GM20431 (cell line): ENCODE data around the gene MTFMT.
"Not testable (repeated sequence)": the region's sequence is repeated elsewhere in the genome, so short reads cannot be mapped to it uniquely, and the experiment has no call there.

Experiments used
- in situ Hi-C: fragments of 300-500 bp; cut with MseI, MboI; formaldehyde crosslinking; loops from one replicate; pipeline ENCODE4 v1.15.0; 2020; ENCODE audit warnings: low sequenced_read_pairs; ENCODE audit not compliant: unreplicated experiment

MTFMT gene

GRCh38 chr15:65028921-65029735 lies at the start of gene MTFMT:
Gene MTFMT, minus strand, starts transcription at chr15:65029639. Its CDS starts 26 bp downstream, at chr15:65029613.
- in situ Hi-C loops: loop anchor here (25.0 kb wide), 1 partner anchor 258 kb away; the partner anchor contains the start of genes PARP16 and RNU5A-1

GRCh38 chr15:65077981-65078352 lies 48.5 kb upstream of the MTFMT start:
- in situ Hi-C loops: no loop called here

GRCh38 chr15:65077291-65077980 lies 48.0 kb upstream of the MTFMT start:
- in situ Hi-C loops: no loop called here

GRCh38 chr15:65076486-65077290 lies 47.2 kb upstream of the MTFMT start, which contains the start of gene KBTBD13:
Gene KBTBD13, plus strand, starts transcription at chr15:65076746. Its CDS starts 70 bp downstream, at chr15:65076816.
- in situ Hi-C loops: no loop called here

GRCh38 chr15:65075607-65076395 lies 46.4 kb upstream of the MTFMT start:
- in situ Hi-C loops: not testable (repeated sequence)

GRCh38 chr15:65074946-65075345 lies 45.5 kb upstream of the MTFMT start:
- in situ Hi-C loops: not testable (repeated sequence)

- in situ Hi-C loops: no loop called here
Measured at GRCh38 chr15:65072617-65073016, 43.2 kb upstream of the MTFMT start.

GRCh38 chr15:65072027-65072426 lies 42.6 kb upstream of the MTFMT start:
- in situ Hi-C loops: no loop called here

GRCh38 chr15:65071381-65071811 lies 42.0 kb upstream of the MTFMT start:
- in situ Hi-C loops: no loop called here

- in situ Hi-C loops: no loop called here
Measured at GRCh38 chr15:65069779-65070546, 40.5 kb upstream of the MTFMT start.

- in situ Hi-C loops: no loop called here
Measured at GRCh38 chr15:65069179-65069578, 39.7 kb upstream of the MTFMT start.

GRCh38 chr15:65068403-65068788 lies 39.0 kb upstream of the MTFMT start:
- in situ Hi-C loops: no loop called here

- in situ Hi-C loops: no loop called here
Measured at GRCh38 chr15:65067645-65068402, 38.4 kb upstream of the MTFMT start, which contains the start of gene RASL12. Gene RASL12, minus strand, starts transcription at chr15:65067991. Its CDS starts 156 bp downstream, at chr15:65067835.

- in situ Hi-C loops: no loop called here
Measured at GRCh38 chr15:65067317-65067644, 37.8 kb upstream of the MTFMT start.

GRCh38 chr15:65066635-65067316 lies 37.3 kb upstream of the MTFMT start:
- in situ Hi-C loops: no loop called here

- in situ Hi-C loops: no loop called here
Measured at GRCh38 chr15:65066001-65066634, 36.7 kb upstream of the MTFMT start.

GRCh38 chr15:65062726-65063125 lies 33.3 kb upstream of the MTFMT start:
- in situ Hi-C loops: no loop called here
